Endothelial cell of umbilical vein (primary cell): Measurements from ENCODE around the gene TUBB2A. TPM values are rescaled to one million over a fixed set of nuclear protein-coding genes. Genes with fewer than 3 reads are reported as not detected.

ENCODE experiments used
- BruUV-seq: library from RNA; stranded (reverse); fragments of 400-500 nt; replicated peaks from 2 replicates; lab custom pipeline; 2021; lab: Mats Ljungman, UMichigan
- CTCF ChIA-PET: fragments of 300-600, 350-600 bp; sonication (Branson Sonifier 250); formaldehyde crosslinking; loops from one replicate; lab custom pipeline; 2021; ENCODE audit warnings: antibody characterized with exemption, inconsistent platforms; lab: Charles Lee
- POLR2A ChIA-PET: fragments of 300-600, 350-600 bp; sonication (Branson Sonifier 250); formaldehyde crosslinking; loops from one replicate; lab custom pipeline; 2021; ENCODE audit warnings: antibody characterized with exemption, inconsistent platforms; lab: Charles Lee
- DNase-seq: peaks from one replicate; pipeline ENCODE4 v3.0.0-alpha.2; 2011; ENCODE audit warnings: low read depth, low spot score
- FAIRE-seq: peaks from 2 replicates; lab custom pipeline; 2011; peaks lifted over from hg19 to GRCh38; lab: Jason Lieb, UNC
- H2AFZ ChIP-seq: 2 replicates; pipeline ENCODE4 v1.6.0; 2012; ENCODE audit warnings: low read depth, low read length, control low read depth, inconsistent platforms
- H3K27ac ChIP-seq: 2 replicates; pipeline ENCODE4 v1.5.1; 2011; ENCODE audit warnings: low read depth, mild to moderate bottlenecking, control low read depth, low read length, moderate library complexity; ENCODE audit not compliant: insufficient read depth
- H3K27me3 ChIP-seq, 2 experiments: 2 replicates each; pipeline versions ENCODE4 v1.6.0 to v1.6.1; 2011; ENCODE audit warnings: low read length in 2 of 2, mixed read lengths in 1 of 2; ENCODE audit not compliant: control insufficient read depth in 2 of 2, insufficient read depth in 2 of 2
- H3K36me3 ChIP-seq, 2 experiments: 2 replicates in 1 of 2; 3 replicates in 1 of 2; pipeline ENCODE4 v1.5.1; 2011; ENCODE audit warnings: low read length in 2 of 2, mild to moderate bottlenecking in 1 of 2, moderate library complexity in 1 of 2; ENCODE audit not compliant: control insufficient read depth in 2 of 2, insufficient read depth in 2 of 2; ENCODE audit errors: extremely low read depth in 1 of 2
- H3K4me1 ChIP-seq: 3 replicates; pipeline ENCODE4 v1.5.1; 2011; ENCODE audit warnings: mild to moderate bottlenecking, low read length; ENCODE audit not compliant: control insufficient read depth, insufficient read depth; ENCODE audit errors: extremely low read depth
- H3K4me2 ChIP-seq: 2 replicates; pipeline ENCODE4 v1.6.1; 2011; ENCODE audit warnings: low read length, control low read depth, mixed read lengths; ENCODE audit not compliant: insufficient read depth
- H3K4me3 ChIP-seq, 3 experiments: fragments of 200-600 bp in 1 of 3; sonication (generic), shearing (Covaris generic) in 1 of 3; replicated peaks in 1 of 3; 2 replicates each; pipeline ENCODE4 v1.5.1; 2011 to 2016; ENCODE audit warnings: control low read depth in 3 of 3, low read length in 3 of 3, mild to moderate bottlenecking in 2 of 3, inconsistent platforms in 1 of 3, low read depth in 1 of 3, moderate library complexity in 1 of 3; ENCODE audit not compliant: insufficient read depth in 1 of 3
- H3K79me2 ChIP-seq: 2 replicates; pipeline ENCODE4 v1.6.0; 2012; ENCODE audit warnings: low read length, inconsistent platforms; ENCODE audit not compliant: control insufficient read depth, insufficient read depth
- H3K9ac ChIP-seq: replicated peaks from 2 replicates; pipeline ENCODE3; 2011; ENCODE audit warnings: low read length, control low read depth; ENCODE audit not compliant: insufficient read depth; ENCODE audit errors: extremely low read depth
- H3K9me1 ChIP-seq: replicated peaks from 3 replicates; pipeline ENCODE4 v1.6.0; 2011; ENCODE audit warnings: mild to moderate bottlenecking, low read length; ENCODE audit not compliant: control insufficient read depth, insufficient read depth; ENCODE audit errors: extremely low read depth
- H3K9me3 ChIP-seq: replicated peaks from 2 replicates; pipeline ENCODE4 v1.5.1; 2012; ENCODE audit warnings: low read length, inconsistent platforms; ENCODE audit not compliant: control insufficient read depth, insufficient read depth
- H4K20me1 ChIP-seq: replicated peaks from 2 replicates; pipeline ENCODE3; 2011; ENCODE audit warnings: mild to moderate bottlenecking, low read length; ENCODE audit not compliant: control insufficient read depth, insufficient read depth; ENCODE audit errors: extremely low read depth
- EZH2 ChIP-seq: IDR thresholded peaks from 2 replicates; pipeline ENCODE4 v1.6.1; 2012; ENCODE audit warnings: borderline replicate concordance, low read depth, mild to moderate bottlenecking, moderate library complexity, low read length, inconsistent platforms; ENCODE audit not compliant: severe bottlenecking
- GATA2 ChIP-seq: IDR thresholded peaks from 2 replicates; pipeline ENCODE4 v1.7.0; 2011; ENCODE audit warnings: low read depth, mild to moderate bottlenecking, moderate library complexity, mixed read lengths, low read length; ENCODE audit not compliant: insufficient read length, insufficient read depth
- MAX ChIP-seq: IDR thresholded peaks from 2 replicates; pipeline ENCODE4 v1.6.1; 2011; ENCODE audit not compliant: insufficient read depth, insufficient read length
- MYC ChIP-seq: IDR thresholded peaks from one replicate; pipeline ENCODE4 v1.6.1; 2011; ENCODE audit warnings: mild to moderate bottlenecking, low read depth, low read length
- POLR2A ChIP-seq: IDR thresholded peaks from 2 replicates; pipeline ENCODE4 v1.6.1; 2012; ENCODE audit warnings: low read depth, mild to moderate bottlenecking, control low read depth, low read length
- POLR2AphosphoS5 ChIP-seq: IDR thresholded peaks from 2 replicates; pipeline ENCODE4 v1.6.1; 2012; ENCODE audit warnings: low read depth, mild to moderate bottlenecking, control low read depth, low read length, moderate library complexity; ENCODE audit not compliant: insufficient read depth
- dilution Hi-C: fragments of 300-500 bp; cut with MboI; formaldehyde crosslinking; loops from one replicate; pipeline ENCODE4 v1.15.0; 2019; ENCODE audit warnings: low sequenced_read_pairs; ENCODE audit not compliant: extremely low pct_ligation_motif_present
- intact Hi-C: fragments of 100-400 bp; cut with micrococcal nuclease; formaldehyde crosslinking; loops from one replicate; pipeline ENCODE4 v1.10.0; 2022
- polyA plus RNA-seq, 4 experiments: library from polyadenylated mRNA; depleted of rRNA in 3 of 4; stranded (reverse) in 3 of 4; unstranded in 1 of 4; fragments of >200 nt; gene quantifications; 2 replicates each; pipeline versions ENCODE4 v1.2.1 to v1.2.3, GENCODE V29; 2011 to 2012; ENCODE audit warnings: missing spikeins in 1 of 4
- total RNA-seq: library from RNA; stranded (reverse); gene quantifications from 2 replicates; pipeline ENCODE4 v1.2.3, GENCODE V29; 2021
- TF ChIP-seq, protein P1 (sequence below), 2 donors: IDR thresholded peaks; 1 replicate in 1 of 2; 2 replicates in 1 of 2; pipeline ENCODE4 v1.5.1; 2011; ENCODE audit warnings: low read length in 2 of 2, mild to moderate bottlenecking in 2 of 2, moderate library complexity in 2 of 2, control low read depth in 1 of 2, inconsistent platforms in 1 of 2, low read depth in 1 of 2; ENCODE audit not compliant: insufficient read depth in 1 of 2; ENCODE audit errors: extremely low read depth in 1 of 2

TUBB2A gene
- total and polyA plus RNA-seq, 2 donors (not counting 3 experiments of a cell fraction or from before 2014, with no cell fraction given): 80.3 to 99.2 TPM

- peak overlapping the region; percentile 56 for H2AFZ ChIP-seq
Measured at GRCh38 chr6:3194535-3195419, 37.4 kb upstream of the TUBB2A start.

More at GRCh38 chr6:3194535-3195419, 37.4 kb upstream of the TUBB2A start:
- Histone ChIP-seq H3K79me2 (no peaks in the 10 kb centered on the region), H4K20me1 (no peaks in the 10 kb centered on the region), H3K4me2 (no peak overlapping the region), H3K27me3 (peaks cover 0 to 2% of the 10 kb centered on the region in 2 experiments), H3K9me3 (no peaks in the 10 kb centered on the region), H3K4me3 (no peak overlapping the region), H3K27ac (no peak overlapping the region), H3K4me1 (peaks cover 7% of the 10 kb centered on the region), H3K9ac (no peak overlapping the region), H3K36me3 (no peaks in the 10 kb centered on the region), H3K9me1 (no peaks in the 10 kb centered on the region)
- CTCF ChIA-PET: interaction anchor here (0.7 to 1.8 kb wide), 4 partner anchors 17 to 56 kb away, joined by 3 to 7 read pairs (median 4); no protein-coding TSS in a partner anchor
- BruUV-seq: no TSS peak
- POLR2A ChIA-PET: no interaction called here
- peak; percentile 60 for FAIRE-seq
- TF ChIP-seq, protein P1, sequence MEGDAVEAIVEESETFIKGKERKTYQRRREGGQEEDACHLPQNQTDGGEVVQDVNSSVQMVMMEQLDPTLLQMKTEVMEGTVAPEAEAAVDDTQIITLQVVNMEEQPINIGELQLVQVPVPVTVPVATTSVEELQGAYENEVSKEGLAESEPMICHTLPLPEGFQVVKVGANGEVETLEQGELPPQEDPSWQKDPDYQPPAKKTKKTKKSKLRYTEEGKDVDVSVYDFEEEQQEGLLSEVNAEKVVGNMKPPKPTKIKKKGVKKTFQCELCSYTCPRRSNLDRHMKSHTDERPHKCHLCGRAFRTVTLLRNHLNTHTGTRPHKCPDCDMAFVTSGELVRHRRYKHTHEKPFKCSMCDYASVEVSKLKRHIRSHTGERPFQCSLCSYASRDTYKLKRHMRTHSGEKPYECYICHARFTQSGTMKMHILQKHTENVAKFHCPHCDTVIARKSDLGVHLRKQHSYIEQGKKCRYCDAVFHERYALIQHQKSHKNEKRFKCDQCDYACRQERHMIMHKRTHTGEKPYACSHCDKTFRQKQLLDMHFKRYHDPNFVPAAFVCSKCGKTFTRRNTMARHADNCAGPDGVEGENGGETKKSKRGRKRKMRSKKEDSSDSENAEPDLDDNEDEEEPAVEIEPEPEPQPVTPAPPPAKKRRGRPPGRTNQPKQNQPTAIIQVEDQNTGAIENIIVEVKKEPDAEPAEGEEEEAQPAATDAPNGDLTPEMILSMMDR (IDR thresholded peaks at IDR 0.05; ENCODE audit: extremely low read depth in 1 of 2, insufficient read depth in 1 of 2, low read depth in 1 of 2, low read length in 2 of 2): no peak
- no peak for TF ChIP-seq POLR2AphosphoS5
- TF ChIP-seq MAX: no peak
- TF ChIP-seq EZH2: no peak
- TF ChIP-seq MYC: no peak
- no peak for TF ChIP-seq POLR2A
- TF ChIP-seq GATA2: no peak
- peak; percentile 74 for DNase-seq
- dilution Hi-C loops (no loop called here), intact Hi-C loops (loop anchor here (2.0 kb wide), 1 partner anchor 68 kb away; no protein-coding TSS in a partner anchor)
